ENCODE results near the gene NMT1. TPM values are rescaled to one million over a fixed set of nuclear protein-coding genes. Genes with fewer than 3 reads are reported as not detected.

The NMT1 gene
- total RNA-seq, 1 experiment from 2014 or later: 117 TPM

GRCh38 chr17:45104029-45104428 is 42.9 kb downstream of the NMT1 start:
- Histone ChIP-seq H3K4me1 (ENCODE audit: insufficient read depth, low read length) (no peaks in the 10 kb centered on the region), H3K79me2 (ENCODE audit: low read length) (no peaks in the 10 kb centered on the region), H4K20me1 (ENCODE audit: low read length) (no peaks in the 10 kb centered on the region), H3K9me3 (ENCODE audit: low read length) (no peaks in the 10 kb centered on the region), H3K9me2 (replicated peaks; ENCODE audit: low read length) (no peaks in the 10 kb centered on the region), H2AFZ (ENCODE audit: low read length) (no peak overlapping the region), H3K9ac (ENCODE audit: low read length) (no peak overlapping the region), H3K4me3 (ENCODE audit: low read length) (no peak overlapping the region), H3K27ac (ENCODE audit: low read length) (no peak overlapping the region), H3K36me3 (ENCODE audit: low read depth, low read length) (peaks cover 73% of the 10 kb centered on the region), H3K4me2 (ENCODE audit: low read length) (no peak overlapping the region), H3F3A (ENCODE audit: low read length, unreplicated experiment) (peaks cover 3% of the 10 kb centered on the region), H3K27me3 (ENCODE audit: low read length) (no peaks in the 10 kb centered on the region)
- no peak for DNase-seq
- TF ChIP-seq EZH2phosphoT487 (IDR thresholded peaks at IDR 0.05; ENCODE audit: borderline replicate concordance, low read length) (no peak), EZH2 (IDR thresholded peaks at IDR 0.05; ENCODE audit: low read length, unreplicated experiment) (no peak), CTCF (conservative IDR thresholded peaks at IDR 0.05; ENCODE audit: low read depth, low read length) (no peak)
- no TSS peak for BruUV-seq (replicated peaks)
- ChIA-PET CTCF (interaction anchor here (2.4 kb wide), 1 partner anchor 31 kb away, joined by 15 read pairs; the partner anchor contains the start of gene ACBD4), POLR2A (ENCODE audit: unreplicated experiment) (no interaction called here)
- intact Hi-C loops (cut with micrococcal nuclease): no loop called here
- no peak for ATAC-seq

GRCh38 chr17:45104497-45104896 is 43.4 kb downstream of the NMT1 start:
- CTCF ChIA-PET: interaction anchor here (2.4 kb wide), 1 partner anchor 31 kb away, joined by 15 read pairs; the partner anchor contains the start of gene ACBD4

More at GRCh38 chr17:45104497-45104896, 43.4 kb downstream of the NMT1 start:
- H3K4me3 ChIP-seq (ENCODE audit: low read length): no peak overlapping the region
- H3K27ac ChIP-seq (ENCODE audit: low read length): no peak overlapping the region
- H3K27me3 ChIP-seq (ENCODE audit: low read length): no peaks in the 10 kb centered on the region
- H3K36me3 ChIP-seq (ENCODE audit: low read depth, low read length): peaks cover 70% of the 10 kb centered on the region
- POLR2A ChIA-PET (ENCODE audit: unreplicated experiment): no interaction called here
- H3K9ac ChIP-seq (ENCODE audit: low read length): no peak overlapping the region
- H2AFZ ChIP-seq (ENCODE audit: low read length): no peak overlapping the region
- H3K4me1 ChIP-seq (ENCODE audit: insufficient read depth, low read length): no peaks in the 10 kb centered on the region
- intact Hi-C loops (cut with micrococcal nuclease): no loop called here
- no peak overlapping the region for H3K4me2 ChIP-seq (ENCODE audit: low read length)
- no peaks in the 10 kb centered on the region for H3K9me2 ChIP-seq (replicated peaks; ENCODE audit: low read length)
- ATAC-seq (no peak), DNase-seq (no peak)
- no peaks in the 10 kb centered on the region for H3K9me3 ChIP-seq (ENCODE audit: low read length)
- H3K79me2 ChIP-seq (ENCODE audit: low read length): no peaks in the 10 kb centered on the region
- no peaks in the 10 kb centered on the region for H4K20me1 ChIP-seq (ENCODE audit: low read length)
- H3F3A ChIP-seq (ENCODE audit: low read length, unreplicated experiment): peaks cover 3% of the 10 kb centered on the region
- TF ChIP-seq EZH2 (IDR thresholded peaks at IDR 0.05; ENCODE audit: low read length, unreplicated experiment) (no peak), EZH2phosphoT487 (IDR thresholded peaks at IDR 0.05; ENCODE audit: borderline replicate concordance, low read length) (no peak), CTCF (conservative IDR thresholded peaks at IDR 0.05; ENCODE audit: low read depth, low read length) (no peak)
- BruUV-seq (replicated peaks): no TSS peak

Measured in PC-3 (cell line).